ENCODE measurements around the gene RASGRP1. TPM values are rescaled to one million over a fixed set of nuclear protein-coding genes. Genes with fewer than 3 reads are reported as not detected.

Gene RASGRP1
- total RNA-seq, 1 experiment from 2014 or later, result 0.39 TPM

GRCh38 chr15:38470816-38471215, 93.8 kb downstream of the RASGRP1 start:
- Histone ChIP-seq H3K27me3 (ENCODE audit: insufficient read depth, low read depth) (no peaks in the 10 kb centered on the region), H4K20me1 (ENCODE audit: insufficient read depth) (no peaks in the 10 kb centered on the region), H3K4me3 (no peak overlapping the region), H3K9me2 (ENCODE audit: insufficient read depth) (no peaks in the 10 kb centered on the region), H3K9me3 (ENCODE audit: insufficient read depth, low read depth) (no peaks in the 10 kb centered on the region), H3F3A (ENCODE audit: insufficient read depth, low read depth) (no peaks in the 10 kb centered on the region), H2AFZ (no peak overlapping the region), H3K27ac (no peak overlapping the region), H3K4me2 (no peak overlapping the region), H3K4me1 (replicated peaks; ENCODE audit: insufficient read depth) (no peaks in the 10 kb centered on the region), H3K79me2 (ENCODE audit: low read depth) (no peaks in the 10 kb centered on the region), H3K36me3 (ENCODE audit: low read depth) (no peaks in the 10 kb centered on the region)
- TF ChIP-seq EZH2 (IDR thresholded peaks at IDR 0.05; ENCODE audit: low read depth) (no peak), CTCF (conservative IDR thresholded peaks at IDR 0.05) (no peak)
- ChIA-PET POLR2A (ENCODE audit: unreplicated experiment) (no interaction called here), CTCF (no interaction called here)
- DNase-seq, result no peak
- BruUV-seq (replicated peaks), result no TSS peak
- intact Hi-C loops (cut with micrococcal nuclease; ENCODE audit: unreplicated experiment), result loop anchor here (5.0 to 10.0 kb wide), 2 partner anchors 94 to 474 kb away; partner anchors contain the start of gene RASGRP1

- peaks cover 23% of the 10 kb centered on the region; the same call in 1 of the 2 replicates for H3K79me2 ChIP-seq (ENCODE audit: low read depth)
- H3F3A ChIP-seq (ENCODE audit: insufficient read depth, low read depth), result no peaks in the 10 kb centered on the region
- BruUV-seq (replicated peaks), result no TSS peak
- CTCF ChIA-PET, result no interaction called here
- no peaks in the 10 kb centered on the region for H3K36me3 ChIP-seq (ENCODE audit: low read depth)
- POLR2A ChIA-PET (ENCODE audit: unreplicated experiment), result no interaction called here
- no peak overlapping the region for H3K4me3 ChIP-seq
- no peak overlapping the region for H3K4me2 ChIP-seq
- intact Hi-C loops (cut with micrococcal nuclease; ENCODE audit: unreplicated experiment), result no loop called here
- peaks cover 4% of the 10 kb centered on the region for H4K20me1 ChIP-seq (ENCODE audit: insufficient read depth)
- TF ChIP-seq CTCF (conservative IDR thresholded peaks at IDR 0.05), result no peak
- TF ChIP-seq EZH2 (IDR thresholded peaks at IDR 0.05; ENCODE audit: low read depth), result no peak
- H3K27me3 ChIP-seq (ENCODE audit: insufficient read depth, low read depth), result no peaks in the 10 kb centered on the region
- H3K9me3 ChIP-seq (ENCODE audit: insufficient read depth, low read depth), result no peaks in the 10 kb centered on the region
- DNase-seq, result no peak
- H3K27ac ChIP-seq, result no peak overlapping the region
- no peak overlapping the region for H2AFZ ChIP-seq
- no peaks in the 10 kb centered on the region for H3K4me1 ChIP-seq (replicated peaks; ENCODE audit: insufficient read depth)
- no peaks in the 10 kb centered on the region for H3K9me2 ChIP-seq (ENCODE audit: insufficient read depth)
These were observed 99.9 kb downstream of the RASGRP1 start for GRCh38 chr15:38464675-38465074.

- peaks cover 26% of the 10 kb centered on the region; the same call in 1 of the 2 replicates for H3K79me2 ChIP-seq (ENCODE audit: low read depth)
- POLR2A ChIA-PET (ENCODE audit: unreplicated experiment), result no interaction called here
- no peak for TF ChIP-seq CTCF (conservative IDR thresholded peaks at IDR 0.05)
- no peak for TF ChIP-seq EZH2 (IDR thresholded peaks at IDR 0.05; ENCODE audit: low read depth)
These were observed 100.7 kb downstream of the RASGRP1 start for GRCh38 chr15:38463893-38464292.

More at GRCh38 chr15:38463893-38464292, 100.7 kb downstream of the RASGRP1 start:
- Histone ChIP-seq H3K36me3 (ENCODE audit: low read depth) (no peaks in the 10 kb centered on the region), H3F3A (ENCODE audit: insufficient read depth, low read depth) (no peaks in the 10 kb centered on the region), H3K27ac (no peak overlapping the region), H3K9me3 (ENCODE audit: insufficient read depth, low read depth) (no peaks in the 10 kb centered on the region), H3K4me3 (no peak overlapping the region), H4K20me1 (ENCODE audit: insufficient read depth) (peaks cover 4% of the 10 kb centered on the region), H3K4me1 (replicated peaks; ENCODE audit: insufficient read depth) (no peaks in the 10 kb centered on the region), H2AFZ (no peak overlapping the region), H3K4me2 (no peak overlapping the region), H3K9me2 (ENCODE audit: insufficient read depth) (no peaks in the 10 kb centered on the region), H3K27me3 (ENCODE audit: insufficient read depth, low read depth) (no peaks in the 10 kb centered on the region)
- DNase-seq, result no peak
- CTCF ChIA-PET, result interaction anchor here (0.5 kb wide), 1 partner anchor 223 kb away, joined by 6 read pairs; no protein-coding TSS in a partner anchor
- BruUV-seq (replicated peaks), result no TSS peak
- intact Hi-C loops (cut with micrococcal nuclease; ENCODE audit: unreplicated experiment), result no loop called here

All from PC-9 (cell line).